Neuronal stem cell (in vitro differentiated cells): Measurements from ENCODE around the gene KRTAP12-4.

Experiments used
- DNase-seq: peaks from one replicate; pipeline ENCODE4 v3.0.0-alpha.2; 2013; ENCODE audit warnings: low spot score
- H2AFZ ChIP-seq: one replicate; pipeline ENCODE4 v1.6.1; 2013; ENCODE audit warnings: mild to moderate bottlenecking, low read length, inconsistent platforms
- H2AK5ac ChIP-seq: 2 replicates; pipeline ENCODE4 v1.6.1; 2013; ENCODE audit warnings: low read depth, mild to moderate bottlenecking, inconsistent platforms, low read length, moderate library complexity, mixed read lengths
- H2BK120ac ChIP-seq: 2 replicates; pipeline ENCODE4 v1.6.1; 2013; ENCODE audit warnings: low read depth, mild to moderate bottlenecking, inconsistent platforms, low read length, moderate library complexity, mixed read lengths
- H2BK12ac ChIP-seq: one replicate; pipeline ENCODE4 v1.6.1; 2013; ENCODE audit warnings: low read length, inconsistent platforms
- H2BK15ac ChIP-seq: 2 replicates; pipeline ENCODE4 v1.6.1; 2013; ENCODE audit warnings: mild to moderate bottlenecking, low read length, inconsistent platforms, mixed read lengths
- H2BK5ac ChIP-seq: one replicate; pipeline ENCODE4 v1.6.1; 2013; ENCODE audit warnings: inconsistent platforms, mild to moderate bottlenecking, low read length, moderate library complexity
- H3K14ac ChIP-seq: one replicate; pipeline ENCODE4 v1.6.1; 2013; ENCODE audit warnings: low read length, inconsistent platforms
- H3K18ac ChIP-seq: 2 replicates; pipeline ENCODE4 v1.6.1; 2013; ENCODE audit warnings: low read length, inconsistent platforms
- H3K23ac ChIP-seq: 2 replicates; pipeline ENCODE4 v1.6.1; 2013; ENCODE audit warnings: low read depth, mild to moderate bottlenecking, mixed read lengths, low read length, inconsistent platforms; ENCODE audit not compliant: poor library complexity
- H3K27ac ChIP-seq: replicated peaks from 3 replicates; pipeline ENCODE4 v1.5.1; 2013; ENCODE audit warnings: low read length, inconsistent platforms
- H3K27me3 ChIP-seq, 3 experiments: 2 replicates each; pipeline ENCODE4 v1.6.1; 2013; ENCODE audit warnings: low read length in 3 of 3, mild to moderate bottlenecking in 2 of 3, inconsistent platforms in 1 of 3, low read depth in 1 of 3, mixed read lengths in 1 of 3, moderate library complexity in 1 of 3; ENCODE audit not compliant: control insufficient read depth in 3 of 3, insufficient read depth in 3 of 3
- H3K36me3 ChIP-seq, 2 donors: replicated peaks in 1 of 2; 2 replicates each; pipeline ENCODE4 v1.6.1; 2013; ENCODE audit warnings: low read length in 2 of 2; ENCODE audit not compliant: control insufficient read depth in 2 of 2, insufficient read depth in 2 of 2
- H3K4ac ChIP-seq: 2 replicates; pipeline ENCODE4 v1.6.1; 2013; ENCODE audit warnings: inconsistent platforms, mild to moderate bottlenecking, low read length, moderate library complexity
- H3K4me1 ChIP-seq, 2 donors: 1 replicate in 1 of 2; 2 replicates in 1 of 2; pipeline ENCODE4 v1.6.1; 2013; ENCODE audit warnings: low read length in 2 of 2, low read depth in 1 of 2; ENCODE audit not compliant: control insufficient read depth in 2 of 2, insufficient read depth in 1 of 2
- H3K4me2 ChIP-seq: one replicate; pipeline ENCODE4 v1.6.1; 2013; ENCODE audit warnings: mild to moderate bottlenecking, low read length, inconsistent platforms; ENCODE audit not compliant: insufficient read depth, poor library complexity, severe bottlenecking
- H3K4me3 ChIP-seq, 2 donors: 2 replicates each; pipeline ENCODE4 v1.5.1; 2013; ENCODE audit warnings: low read length in 2 of 2, mild to moderate bottlenecking in 2 of 2, inconsistent platforms in 1 of 2, moderate library complexity in 1 of 2
- H3K79me1 ChIP-seq: one replicate; pipeline ENCODE4 v1.6.1; 2013; ENCODE audit warnings: low read depth, mild to moderate bottlenecking, inconsistent platforms, low read length, moderate library complexity
- H3K9ac ChIP-seq: one replicate; pipeline ENCODE4 v1.6.1; 2013; ENCODE audit warnings: mild to moderate bottlenecking, low read depth, low read length, inconsistent platforms; ENCODE audit not compliant: poor library complexity
- H3K9me3 ChIP-seq, 2 donors: replicated peaks in 1 of 2; 2 replicates each; pipeline versions ENCODE3 to v1.6.1; 2013; ENCODE audit warnings: low read length in 2 of 2, mild to moderate bottlenecking in 2 of 2, inconsistent platforms in 1 of 2, low read depth in 1 of 2, mixed read lengths in 1 of 2, moderate library complexity in 1 of 2; ENCODE audit not compliant: control insufficient read depth in 2 of 2, insufficient read depth in 1 of 2
- H4K8ac ChIP-seq: one replicate; pipeline ENCODE4 v1.6.1; 2013; ENCODE audit warnings: low read depth, mild to moderate bottlenecking, inconsistent platforms, low read length, moderate library complexity
- H4K91ac ChIP-seq: one replicate; pipeline ENCODE4 v1.6.1; 2013; ENCODE audit warnings: low read length, low read depth, mild to moderate bottlenecking, inconsistent platforms; ENCODE audit not compliant: poor library complexity
- WGBS, 2 donors: extraction: QIAGEN DNeasy Blood & Tissue Kit; methylation state at CpG; one replicate each; pipeline ENCODE4 v1.1.7; 2013; ENCODE audit warnings: missing lambda C conversion rate in 2 of 2, mixed read lengths in 1 of 2; ENCODE audit not compliant: insufficient read length in 2 of 2, insufficient replicate concordance in 1 of 2; ENCODE audit errors: extremely low coverage in 2 of 2; 5-methylcytosine and 5-hydroxymethylcytosine counted together

The KRTAP12-4 gene

DNA sequence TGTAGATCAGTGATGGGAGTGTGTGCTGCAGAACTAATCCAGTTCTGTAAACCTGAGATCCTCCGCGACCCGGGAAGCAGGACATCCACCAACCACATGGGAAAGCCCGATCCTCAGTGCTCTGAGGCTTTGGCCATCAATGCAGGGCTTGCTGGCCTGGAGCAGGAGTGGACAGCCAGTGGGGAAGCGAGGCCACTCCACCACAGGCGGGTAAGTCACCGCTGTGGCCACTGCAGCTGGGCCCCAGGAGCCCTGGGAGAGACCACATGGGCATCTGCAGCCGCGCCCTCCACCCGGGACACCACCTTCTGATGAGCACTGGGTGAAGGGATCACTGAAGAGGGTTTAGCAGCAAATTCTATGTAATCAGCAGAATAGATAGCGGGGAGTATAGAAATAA, 26.7 kb upstream of the KRTAP12-4 start:
- H2BK12ac ChIP-seq: no peak overlapping the region
- no peaks in the 10 kb centered on the region for H3K9me3 ChIP-seq
- H2BK15ac ChIP-seq: no peak overlapping the region
- no CpG with 5 or more reads among the region's 11 CpGs for WGBS, 2 donors
- peaks cover 0 to 2% of the 10 kb centered on the region in 2 donors for H3K4me1 ChIP-seq
- no peak overlapping the region for H3K9ac ChIP-seq
- H3K27me3 ChIP-seq: peaks cover 0 to 17% (median 0%) of the 10 kb centered on the region in 3 experiments
- H3K23ac ChIP-seq: no peak overlapping the region
- H2AFZ ChIP-seq: no peak overlapping the region
- H3K79me1 ChIP-seq: no peaks in the 10 kb centered on the region
- no peak overlapping the region for H2BK120ac ChIP-seq
- no peak overlapping the region for H2AK5ac ChIP-seq
- no peak overlapping the region for H4K91ac ChIP-seq
- no peak overlapping the region for H2BK5ac ChIP-seq
- H4K8ac ChIP-seq: no peak overlapping the region
- no peak overlapping the region for H3K4me3 ChIP-seq
- no peak overlapping the region for H3K4ac ChIP-seq
- no peaks in the 10 kb centered on the region for H3K36me3 ChIP-seq
- H3K4me2 ChIP-seq: no peak overlapping the region
- H3K14ac ChIP-seq: peak overlapping the region; percentile 51
- no peak overlapping the region for H3K27ac ChIP-seq
- DNase-seq: no peak
- H3K18ac ChIP-seq: peak overlapping the region; percentile 80

DNA sequence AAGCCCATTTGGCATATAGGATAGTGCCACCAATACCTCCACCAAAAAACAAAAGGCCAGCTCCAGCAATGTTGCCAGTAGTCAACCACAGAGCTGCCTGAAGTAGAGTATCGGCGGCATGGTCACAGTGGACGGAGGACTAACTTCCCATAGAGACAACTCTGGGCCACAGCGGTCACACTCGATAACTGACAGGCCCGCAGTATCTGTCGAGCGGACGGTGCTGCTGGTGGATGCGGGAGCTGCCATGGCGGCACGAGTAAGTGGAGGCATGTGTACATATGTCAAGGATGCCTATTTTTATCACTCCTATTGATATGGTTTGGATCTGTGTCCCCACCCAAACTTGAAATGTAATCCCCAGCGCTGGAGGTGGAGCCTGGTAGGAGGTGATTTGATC, 23.4 kb upstream of the KRTAP12-4 start:
- Histone ChIP-seq H2AK5ac (no peak overlapping the region), H4K91ac (no peak overlapping the region), H3K4me1 (no peaks in the 10 kb centered on the region), H2BK12ac (no peak overlapping the region), H2BK15ac (no peak overlapping the region), H3K36me3 (no peaks in the 10 kb centered on the region), H3K4ac (no peak overlapping the region), H2AFZ (no peak overlapping the region), H3K14ac (no peak overlapping the region), H3K18ac (no peak overlapping the region), H4K8ac (no peak overlapping the region), H3K9me3 (no peaks in the 10 kb centered on the region), H3K27me3 (peaks cover 0 to 15% (median 0%) of the 10 kb centered on the region in 3 experiments), H3K4me3 (no peak overlapping the region), H3K9ac (no peak overlapping the region), H3K27ac (no peak overlapping the region), H2BK120ac (no peak overlapping the region), H3K79me1 (no peaks in the 10 kb centered on the region), H2BK5ac (no peak overlapping the region), H3K4me2 (no peak overlapping the region), H3K23ac (no peak overlapping the region)
- no peak for DNase-seq
- no CpG with 5 or more reads among the region's 13 CpGs for WGBS, 2 donors

DNA sequence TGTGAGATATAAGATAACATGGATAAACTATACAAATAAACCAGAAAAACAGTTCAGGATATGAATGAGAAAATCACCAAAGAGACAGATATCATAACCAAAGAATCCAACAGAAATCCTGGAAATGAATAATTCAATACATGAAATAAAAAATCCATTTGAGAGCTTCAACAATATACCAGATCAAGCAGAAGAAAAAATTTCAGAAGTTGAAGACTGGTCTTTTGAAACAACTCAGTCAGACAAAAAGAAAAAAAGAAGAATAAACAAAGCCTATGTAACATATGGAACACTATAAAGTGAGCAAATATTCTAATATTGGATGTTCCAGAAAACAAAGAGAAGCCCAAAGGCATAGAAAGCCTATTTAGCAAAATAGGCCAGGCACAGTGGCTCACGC, 17.5 kb upstream of the KRTAP12-4 start:
- Histone ChIP-seq H3K4ac (no peak overlapping the region), H4K8ac (no peak overlapping the region), H2BK12ac (no peak overlapping the region), H2BK120ac (no peak overlapping the region), H3K14ac (no peak overlapping the region), H3K9ac (no peak overlapping the region), H3K4me3 (no peak overlapping the region), H3K36me3 (no peaks in the 10 kb centered on the region), H4K91ac (no peak overlapping the region), H3K23ac (no peak overlapping the region), H3K18ac (no peak overlapping the region), H2BK5ac (no peak overlapping the region), H2BK15ac (no peak overlapping the region), H2AK5ac (no peak overlapping the region), H3K79me1 (no peaks in the 10 kb centered on the region), H3K27me3 (peaks cover 0 to 6% (median 0%) of the 10 kb centered on the region in 3 experiments), H2AFZ (no peak overlapping the region), H3K4me1 (no peaks in the 10 kb centered on the region), H3K4me2 (no peak overlapping the region), H3K9me3 (peaks cover 18 to 25% of the 10 kb centered on the region in 2 donors), H3K27ac (no peak overlapping the region)
- no peak for DNase-seq
- WGBS, 2 donors: no CpG with 5 or more reads among the region's 1 CpG

DNA sequence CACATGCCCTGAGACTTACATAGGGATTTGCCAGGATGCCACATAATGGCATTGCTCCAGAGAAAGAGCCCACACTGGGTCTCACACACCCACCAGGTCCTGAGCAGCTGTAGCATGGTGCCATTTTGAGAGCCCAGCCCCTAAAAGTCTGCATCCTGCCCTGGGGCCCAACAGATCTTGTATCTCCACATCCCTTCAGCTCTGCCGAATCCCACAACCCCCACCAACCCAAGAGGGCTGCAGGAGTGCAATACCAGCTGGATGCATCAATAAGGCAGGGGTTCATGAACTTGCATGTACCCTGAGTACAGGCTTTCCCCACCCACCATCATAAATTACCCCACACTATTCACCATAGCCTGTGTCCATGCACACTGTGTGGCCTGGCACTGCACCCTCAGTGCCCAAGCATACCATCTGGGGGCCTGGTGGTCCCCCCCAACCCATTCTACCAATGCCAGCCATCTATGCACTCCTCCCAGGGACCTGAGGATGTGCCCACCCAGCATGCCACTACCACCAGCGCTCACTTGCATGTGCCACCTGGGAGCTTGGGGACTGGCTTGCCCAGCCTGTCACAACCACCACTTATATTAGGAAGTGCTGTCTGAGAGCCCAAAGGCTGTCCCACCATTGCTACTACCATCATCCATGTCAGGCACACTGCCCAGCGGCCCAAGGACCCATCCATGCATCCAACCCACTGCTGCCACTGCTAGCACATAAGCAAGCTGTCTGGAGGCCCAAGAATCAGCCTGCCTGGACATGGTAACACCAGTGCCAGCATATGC, 16.4 kb upstream of the KRTAP12-4 start:
- WGBS, 2 donors: no CpG with 5 or more reads among the region's 3 CpGs
- H3K9me3 ChIP-seq: peaks cover 18 to 25% of the 10 kb centered on the region in 2 donors
- H4K91ac ChIP-seq: no peak overlapping the region
- no peak overlapping the region for H3K4ac ChIP-seq
- no peak overlapping the region for H3K23ac ChIP-seq
- H2BK120ac ChIP-seq: no peak overlapping the region
- no peaks in the 10 kb centered on the region for H3K4me1 ChIP-seq
- no peak overlapping the region for H2BK5ac ChIP-seq
- H3K18ac ChIP-seq: no peak overlapping the region
- no peak overlapping the region for H2BK12ac ChIP-seq
- no peak overlapping the region for H3K4me2 ChIP-seq
- no peak overlapping the region for H3K14ac ChIP-seq
- peaks cover 3% of the 10 kb centered on the region for H3K79me1 ChIP-seq
- no peak overlapping the region for H3K9ac ChIP-seq
- H3K27me3 ChIP-seq: no peaks in the 10 kb centered on the region
- no peak overlapping the region for H3K4me3 ChIP-seq
- H3K27ac ChIP-seq: no peak overlapping the region
- no peak overlapping the region for H2BK15ac ChIP-seq
- no peak overlapping the region for H2AFZ ChIP-seq
- H4K8ac ChIP-seq: no peak overlapping the region
- DNase-seq: no peak
- H3K36me3 ChIP-seq: no peaks in the 10 kb centered on the region
- no peak overlapping the region for H2AK5ac ChIP-seq
